HG03378 (cell line): ENCODE results near the gene PPP1R3D.

Experiments used
- ATAC-seq: cut with Tn5 transposase; IDR thresholded peaks from one replicate; pipeline ENCODE4 v1.9.1; 2021; ENCODE audit warnings: mild to moderate bottlenecking, moderate library complexity; ENCODE audit not compliant: unreplicated experiment

PPP1R3D gene

GRCh38 chr20:59948828-59949720 is 9.0 kb upstream of the PPP1R3D start:
- peak; percentile 66 for ATAC-seq

- no peak for ATAC-seq
These were observed 8.1 kb upstream of the PPP1R3D start for GRCh38 chr20:59948212-59948611.

- ATAC-seq = no peak
These were observed 7.3 kb upstream of the PPP1R3D start for GRCh38 chr20:59947376-59947775.

- no peak for ATAC-seq
These were observed 5.6 kb upstream of the PPP1R3D start for GRCh38 chr20:59945731-59946130.

GRCh38 chr20:59945175-59945574 is 5.1 kb upstream of the PPP1R3D start:
- ATAC-seq = no peak

GRCh38 chr20:59944726-59945125 is 4.6 kb upstream of the PPP1R3D start:
- ATAC-seq = no peak

- no peak for ATAC-seq
These were observed 2.1 kb upstream of the PPP1R3D start for GRCh38 chr20:59942245-59942644.

- ATAC-seq = no peak
These were observed 820 bp upstream of the PPP1R3D start for GRCh38 chr20:59940956-59941294.

GRCh38 chr20:59939879-59940128 is 301 bp downstream of the PPP1R3D start:
- ATAC-seq = peak; percentile 39

- ATAC-seq = no peak
These were observed 840 bp downstream of the PPP1R3D start for GRCh38 chr20:59939052-59939878.

GRCh38 chr20:59938696-59939051 is 1.4 kb downstream of the PPP1R3D start:
- no peak for ATAC-seq

- ATAC-seq = no peak
These were observed 1.9 kb downstream of the PPP1R3D start for GRCh38 chr20:59938221-59938620.

- ATAC-seq = no peak
These were observed 3.0 kb downstream of the PPP1R3D start for GRCh38 chr20:59937150-59937549.

- no peak for ATAC-seq
These were observed 3.7 kb downstream of the PPP1R3D start for GRCh38 chr20:59936409-59936808.

- ATAC-seq = no peak
These were observed 4.5 kb downstream of the PPP1R3D start for GRCh38 chr20:59935457-59936185.

- peak; percentile 67 for ATAC-seq
These were observed 6.1 kb downstream of the PPP1R3D start for GRCh38 chr20:59933849-59934585.

- ATAC-seq = no peak
These were observed 6.7 kb downstream of the PPP1R3D start, which contains the start of gene SYCP2 for GRCh38 chr20:59933296-59933848. SYCP2 (minus strand) TSS chr20:59933637; CDS start chr20:59922413, 11,224 bp downstream.

- no peak for ATAC-seq
These were observed 7.3 kb downstream of the PPP1R3D start for GRCh38 chr20:59932616-59933295.

GRCh38 chr20:59931511-59932312 is 8.4 kb downstream of the PPP1R3D start:
- ATAC-seq = no peak
